A673 (cell line): ENCODE data around the gene KRTAP5-1. TPM values are rescaled to one million over a fixed set of nuclear protein-coding genes. Genes with fewer than 3 reads are reported as not detected.

Experiments used
- BruUV-seq: library from RNA; stranded (reverse); fragments of 400-500 nt; replicated peaks from 2 replicates; lab custom pipeline; 2021; lab: Mats Ljungman, UMichigan
- CTCF ChIA-PET: fragments of 300-600 bp; sonication (Branson Sonifier 250); formaldehyde crosslinking; loops from one replicate; lab custom pipeline; 2022; ENCODE audit warnings: antibody characterized with exemption; lab: Charles Lee
- POLR2A ChIA-PET: fragments of 300-600 bp; sonication (Branson Sonifier 250); formaldehyde crosslinking; loops from one replicate; lab custom pipeline; 2022; ENCODE audit warnings: antibody characterized with exemption; ENCODE audit not compliant: low non-redundant PET; lab: Charles Lee
- DNase-seq: peaks from one replicate; pipeline ENCODE4 v3.0.0-alpha.2; 2015; ENCODE audit warnings: low spot score
- H3K27ac ChIP-seq: fragments of 200-600 bp; sonication (generic); 2 replicates; pipeline ENCODE4 v1.5.1; 2016; ENCODE audit warnings: mixed run types, low read depth, mild to moderate bottlenecking, mixed read lengths, antibody characterized with exemption, low read length; ENCODE audit not compliant: poor library complexity, severe bottlenecking
- H3K27me3 ChIP-seq: fragments of 200-600 bp; sonication (generic); replicated peaks from 2 replicates; pipeline ENCODE4 v1.6.1; 2017; ENCODE audit warnings: mixed run types, low read depth, mild to moderate bottlenecking, mixed read lengths, antibody characterized with exemption, low read length; ENCODE audit not compliant: insufficient read depth, poor library complexity
- H3K36me3 ChIP-seq: fragments of 200-600 bp; sonication (generic); 2 replicates; pipeline ENCODE4 v1.6.1; 2016; ENCODE audit warnings: mixed run types, mild to moderate bottlenecking, mixed read lengths, antibody characterized with exemption, low read length; ENCODE audit not compliant: insufficient read depth, poor library complexity, severe bottlenecking
- H3K4me1 ChIP-seq: fragments of 200-600 bp; sonication (generic); 2 replicates; pipeline ENCODE4 v1.6.1; 2017; ENCODE audit warnings: mixed run types, mild to moderate bottlenecking, mixed read lengths, antibody characterized with exemption, low read length; ENCODE audit not compliant: insufficient read depth, poor library complexity, severe bottlenecking
- H3K4me3 ChIP-seq: fragments of 200-600 bp; sonication (generic); 2 replicates; pipeline ENCODE4 v1.5.1; 2016; ENCODE audit warnings: low read depth, mixed run types, mild to moderate bottlenecking, mixed read lengths, low read length; ENCODE audit not compliant: poor library complexity, severe bottlenecking
- H3K9me3 ChIP-seq: fragments of 200-600 bp; sonication (generic); 2 replicates; pipeline ENCODE4 v1.6.1; 2016; ENCODE audit warnings: mixed run types, low read depth, mild to moderate bottlenecking, mixed read lengths, antibody characterized with exemption, low read length; ENCODE audit not compliant: poor library complexity, severe bottlenecking
- EZH2 ChIP-seq: fragments of 200-600 bp; sonication (generic); IDR thresholded peaks from 2 replicates; pipeline ENCODE4 v1.6.1; 2017; ENCODE audit warnings: borderline replicate concordance, low read depth, mild to moderate bottlenecking, mixed read lengths, antibody characterized with exemption, low read length; ENCODE audit not compliant: poor library complexity, severe bottlenecking
- intact Hi-C: fragments of 100-400 bp; cut with micrococcal nuclease; formaldehyde crosslinking; loops from one replicate; pipeline ENCODE4 v1.10.0; 2022; ENCODE audit not compliant: unreplicated experiment
- total RNA-seq: library from RNA; stranded (reverse); gene quantifications from 2 replicates; pipeline ENCODE4 v1.2.3, GENCODE V29; 2021
- TF ChIP-seq, protein P1 (sequence below): fragments of 300-800, 200-600 bp; sonication (generic); conservative IDR thresholded peaks from 2 replicates; pipeline ENCODE4 v1.5.1; 2017; ENCODE audit warnings: low read depth, mild to moderate bottlenecking, antibody characterized with exemption, low read length, moderate library complexity, mixed read lengths

The KRTAP5-1 gene
- total RNA-seq, 1 experiment from 2014 or later = not detected

DNA sequence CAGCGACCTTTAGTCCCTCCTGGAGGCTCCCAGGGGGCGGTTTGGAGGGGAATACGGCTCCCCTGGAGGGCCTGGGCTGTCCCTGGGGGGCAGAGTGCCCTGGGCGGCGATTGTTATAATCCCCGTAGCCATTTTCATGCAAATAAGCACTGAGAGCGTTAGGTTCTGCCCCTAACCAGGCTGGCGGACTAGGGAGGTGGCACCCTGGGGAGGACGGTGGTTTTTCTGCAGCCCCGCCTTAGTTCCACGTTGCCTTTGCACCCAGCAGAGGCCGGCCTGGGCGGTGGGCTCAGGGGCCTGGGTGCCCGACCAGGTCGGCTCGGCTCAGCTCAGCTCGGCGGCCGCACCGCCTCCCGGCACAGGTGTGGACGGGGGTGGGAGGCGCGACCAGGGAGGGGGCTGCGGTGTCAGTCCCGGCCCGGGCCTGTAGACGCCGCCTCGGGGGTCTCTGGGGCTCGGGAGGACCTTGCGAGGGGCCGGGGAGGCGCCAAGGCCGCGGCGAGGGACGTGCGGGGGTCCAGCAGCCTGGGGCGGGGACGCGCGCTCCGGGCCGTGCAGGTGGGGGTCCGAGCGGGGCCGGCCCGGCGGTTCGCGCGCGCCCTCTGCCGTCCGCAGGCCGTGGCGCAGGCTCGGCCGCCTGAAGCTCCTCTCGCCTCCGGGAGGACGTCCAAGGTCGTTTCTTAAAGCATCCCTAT is 10.7 kb downstream of the KRTAP5-1 start:
- ChIA-PET POLR2A (no interaction called here), CTCF (interaction anchor here (0.6 to 1.5 kb wide), 8 partner anchors 10 to 303 kb away, joined by 3 to 14 read pairs (median 4); partner anchors contain the start of gene KRTAP5-1)
- no peak for TF ChIP-seq EZH2
- TF ChIP-seq, protein P1, sequence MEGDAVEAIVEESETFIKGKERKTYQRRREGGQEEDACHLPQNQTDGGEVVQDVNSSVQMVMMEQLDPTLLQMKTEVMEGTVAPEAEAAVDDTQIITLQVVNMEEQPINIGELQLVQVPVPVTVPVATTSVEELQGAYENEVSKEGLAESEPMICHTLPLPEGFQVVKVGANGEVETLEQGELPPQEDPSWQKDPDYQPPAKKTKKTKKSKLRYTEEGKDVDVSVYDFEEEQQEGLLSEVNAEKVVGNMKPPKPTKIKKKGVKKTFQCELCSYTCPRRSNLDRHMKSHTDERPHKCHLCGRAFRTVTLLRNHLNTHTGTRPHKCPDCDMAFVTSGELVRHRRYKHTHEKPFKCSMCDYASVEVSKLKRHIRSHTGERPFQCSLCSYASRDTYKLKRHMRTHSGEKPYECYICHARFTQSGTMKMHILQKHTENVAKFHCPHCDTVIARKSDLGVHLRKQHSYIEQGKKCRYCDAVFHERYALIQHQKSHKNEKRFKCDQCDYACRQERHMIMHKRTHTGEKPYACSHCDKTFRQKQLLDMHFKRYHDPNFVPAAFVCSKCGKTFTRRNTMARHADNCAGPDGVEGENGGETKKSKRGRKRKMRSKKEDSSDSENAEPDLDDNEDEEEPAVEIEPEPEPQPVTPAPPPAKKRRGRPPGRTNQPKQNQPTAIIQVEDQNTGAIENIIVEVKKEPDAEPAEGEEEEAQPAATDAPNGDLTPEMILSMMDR = peak; percentile 56
- H3K27me3 ChIP-seq = peaks cover 25% of the 10 kb centered on the region
- no TSS peak for BruUV-seq
- no peaks in the 10 kb centered on the region for H3K36me3 ChIP-seq
- peaks cover 6% of the 10 kb centered on the region for H3K4me1 ChIP-seq
- DNase-seq = peak; percentile 30
- H3K27ac ChIP-seq = no peak overlapping the region
- no peaks in the 10 kb centered on the region for H3K9me3 ChIP-seq
- H3K4me3 ChIP-seq = no peak overlapping the region
- intact Hi-C loops = loop anchor here (2.0 kb wide), 1 partner anchor 28 kb away; no protein-coding TSS in a partner anchor

DNA sequence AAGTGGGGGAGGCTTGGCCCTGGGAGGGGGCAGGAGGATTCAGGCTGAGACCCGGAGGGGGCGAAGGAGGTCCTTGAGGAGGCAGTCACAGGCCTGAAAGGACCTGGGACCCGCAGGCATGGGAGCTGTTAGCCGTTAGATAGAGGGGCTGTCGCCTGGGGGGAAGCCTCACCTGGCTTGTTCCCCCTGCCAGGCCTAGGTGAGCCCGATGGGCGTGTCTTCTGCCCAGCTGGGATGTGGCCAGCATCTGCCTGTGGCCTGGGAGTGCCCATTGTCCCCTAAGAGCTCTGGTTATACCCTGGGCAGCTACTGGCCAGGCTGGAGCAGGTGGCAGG is 11.2 kb downstream of the KRTAP5-1 start:
- no peak overlapping the region for H3K27ac ChIP-seq
- H3K27me3 ChIP-seq = peaks cover 25% of the 10 kb centered on the region
- ChIA-PET POLR2A (no interaction called here), CTCF (interaction anchor here (1.0 to 1.2 kb wide), 2 partner anchors 27 to 303 kb away, joined by 3 to 17 read pairs; no protein-coding TSS in a partner anchor)
- no TSS peak for BruUV-seq
- TF ChIP-seq EZH2 = no peak
- TF ChIP-seq, protein P1 = no peak
- H3K4me1 ChIP-seq = peaks cover 6% of the 10 kb centered on the region
- H3K4me3 ChIP-seq = no peak overlapping the region
- H3K9me3 ChIP-seq = no peaks in the 10 kb centered on the region
- intact Hi-C loops = loop anchor here (2.0 kb wide), 1 partner anchor 27 kb away; no protein-coding TSS in a partner anchor
- DNase-seq = no peak
- H3K36me3 ChIP-seq = no peaks in the 10 kb centered on the region

DNA sequence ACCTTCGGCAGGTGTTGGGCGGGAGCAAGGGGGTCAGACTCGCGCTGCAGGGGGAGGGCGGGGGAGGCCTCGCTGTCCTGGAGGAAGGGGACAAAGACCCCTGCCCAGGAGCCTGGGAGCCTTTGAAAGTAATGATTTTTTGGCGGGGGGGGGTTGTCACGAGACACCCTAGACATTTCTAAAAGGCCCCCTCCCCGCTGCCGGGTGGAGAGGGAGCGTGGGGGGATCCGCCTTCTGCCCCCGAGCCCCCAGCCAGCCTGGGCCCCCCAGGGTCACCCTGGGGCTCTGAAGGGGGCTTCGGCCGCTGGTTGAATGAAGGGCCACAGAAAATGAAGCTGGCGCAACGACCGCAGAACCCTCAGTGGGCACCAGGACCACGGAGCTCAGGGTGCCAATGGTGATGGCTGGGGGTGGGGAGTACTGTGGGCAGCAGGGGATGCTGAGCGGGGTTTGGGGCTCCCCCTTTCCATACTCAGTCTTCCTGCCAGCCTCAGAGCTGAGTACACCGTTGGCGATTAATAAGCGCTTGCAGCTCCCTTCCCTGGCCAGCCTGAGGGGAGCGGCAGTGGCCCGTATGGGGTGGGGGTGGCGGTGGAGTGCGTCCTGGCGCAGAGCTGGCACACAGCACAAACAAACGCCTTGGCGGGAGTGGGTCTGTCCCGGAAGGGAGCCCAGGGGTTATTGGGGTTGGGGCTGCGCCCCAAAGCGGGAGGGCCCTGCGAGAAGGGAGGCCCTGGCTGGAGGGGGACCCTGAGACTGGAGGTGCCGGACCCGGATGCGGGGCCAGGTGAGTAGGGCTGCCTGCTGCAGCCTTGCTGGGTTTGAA is 11.8 kb downstream of the KRTAP5-1 start:
- no peak overlapping the region for H3K4me3 ChIP-seq
- no peak for DNase-seq
- H3K27ac ChIP-seq = no peak overlapping the region
- no peak for TF ChIP-seq EZH2
- TF ChIP-seq, protein P1 = no peak
- H3K36me3 ChIP-seq = no peaks in the 10 kb centered on the region
- H3K4me1 ChIP-seq = peaks cover 6% of the 10 kb centered on the region
- BruUV-seq = no TSS peak
- ChIA-PET CTCF (interaction anchor here (1.2 kb wide), 1 partner anchor 27 kb away, joined by 17 read pairs; no protein-coding TSS in a partner anchor), POLR2A (no interaction called here)
- peaks cover 25% of the 10 kb centered on the region for H3K27me3 ChIP-seq
- intact Hi-C loops = no loop called here
- H3K9me3 ChIP-seq = no peaks in the 10 kb centered on the region
